ENCODE measurements around the gene SESN2. TPM values are rescaled to one million over a fixed set of nuclear protein-coding genes. Genes with fewer than 3 reads are reported as not detected.

The SESN2 gene
- total and polyA plus RNA-seq, 12 donors, result 2.9 to 19.1 (median 10.0) TPM

GRCh38 chr1:28298438-28298837 lies 39.1 kb downstream of the SESN2 start:
- DNase-seq, result no peak

DNA sequence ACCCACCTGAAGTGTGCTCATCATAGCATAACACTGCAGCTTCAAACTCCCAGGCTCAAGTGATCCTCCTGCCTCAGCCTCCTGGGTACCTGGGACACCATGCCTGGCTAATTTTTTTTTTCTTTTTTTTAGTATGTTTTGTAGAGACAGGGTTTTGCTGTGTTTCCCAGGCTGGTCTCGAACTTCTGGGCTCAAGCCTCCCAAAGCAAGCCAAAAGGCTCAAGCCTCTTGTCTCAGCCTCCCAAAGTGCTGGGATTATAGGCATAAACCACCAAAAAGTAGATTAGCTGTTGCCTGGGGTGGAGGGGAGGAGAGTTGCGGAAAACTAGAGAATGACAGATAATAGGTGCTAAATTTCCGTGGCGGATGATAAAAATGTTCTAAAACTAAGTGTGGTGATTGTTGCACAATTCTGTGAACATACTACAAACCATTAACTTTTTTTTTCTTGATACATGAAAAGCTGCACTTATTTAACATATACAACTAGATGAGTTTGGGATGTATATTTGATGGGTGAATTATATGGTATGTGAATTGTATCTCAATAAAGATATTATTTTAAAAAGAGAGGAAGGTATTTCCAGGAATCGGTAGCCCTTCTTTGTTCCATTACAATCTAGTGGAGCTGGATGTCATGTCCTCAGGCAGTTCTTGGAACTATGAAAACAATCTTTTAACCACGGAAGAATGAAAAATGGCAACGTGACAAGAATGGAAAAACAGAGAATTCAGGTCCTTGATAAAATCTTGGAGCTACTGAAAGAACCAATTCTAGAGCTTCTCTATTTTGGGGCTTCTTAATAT lies 42.3 kb downstream of the SESN2 start:
- no peaks in the 10 kb centered on the region for H3K36me3 ChIP-seq (replicated peaks in 1 of 2)
- DNase-seq, result no peak
- TF ChIP-seq, protein P1, sequence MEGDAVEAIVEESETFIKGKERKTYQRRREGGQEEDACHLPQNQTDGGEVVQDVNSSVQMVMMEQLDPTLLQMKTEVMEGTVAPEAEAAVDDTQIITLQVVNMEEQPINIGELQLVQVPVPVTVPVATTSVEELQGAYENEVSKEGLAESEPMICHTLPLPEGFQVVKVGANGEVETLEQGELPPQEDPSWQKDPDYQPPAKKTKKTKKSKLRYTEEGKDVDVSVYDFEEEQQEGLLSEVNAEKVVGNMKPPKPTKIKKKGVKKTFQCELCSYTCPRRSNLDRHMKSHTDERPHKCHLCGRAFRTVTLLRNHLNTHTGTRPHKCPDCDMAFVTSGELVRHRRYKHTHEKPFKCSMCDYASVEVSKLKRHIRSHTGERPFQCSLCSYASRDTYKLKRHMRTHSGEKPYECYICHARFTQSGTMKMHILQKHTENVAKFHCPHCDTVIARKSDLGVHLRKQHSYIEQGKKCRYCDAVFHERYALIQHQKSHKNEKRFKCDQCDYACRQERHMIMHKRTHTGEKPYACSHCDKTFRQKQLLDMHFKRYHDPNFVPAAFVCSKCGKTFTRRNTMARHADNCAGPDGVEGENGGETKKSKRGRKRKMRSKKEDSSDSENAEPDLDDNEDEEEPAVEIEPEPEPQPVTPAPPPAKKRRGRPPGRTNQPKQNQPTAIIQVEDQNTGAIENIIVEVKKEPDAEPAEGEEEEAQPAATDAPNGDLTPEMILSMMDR (IDR thresholded peaks at IDR 0.05), result no peak
- TF ChIP-seq POLR2A (IDR thresholded peaks at IDR 0.05), result no peak
- H3K4me3 ChIP-seq, result no peak overlapping the region
- 50 to 53% (median 51%) methylated on average over 7 of the region's 7 CpGs for WGBS, 4 donors
- H3K9me3 ChIP-seq (replicated peaks in 1 of 3), result no peaks in the 10 kb centered on the region
- peaks cover 0 to 2% of the 10 kb centered on the region in 2 donors for H3K4me1 ChIP-seq (replicated peaks in 1 of 2)
- no peaks in the 10 kb centered on the region for H3K27me3 ChIP-seq
- H3K27ac ChIP-seq, result no peak overlapping the region
- intact Hi-C loops (cut with DNase I), result no loop called here

More at GRCh38 chr1:28298438-28298837, 39.1 kb downstream of the SESN2 start:
- TF ChIP-seq, protein P1 (IDR thresholded peaks at IDR 0.05), result no peak
- no peak for TF ChIP-seq POLR2A (IDR thresholded peaks at IDR 0.05)
- peaks cover 0 to 3% of the 10 kb centered on the region in 2 donors for H3K4me1 ChIP-seq (replicated peaks in 1 of 2)
- no peak overlapping the region for H3K4me3 ChIP-seq
- no peaks in the 10 kb centered on the region for H3K36me3 ChIP-seq (replicated peaks in 1 of 2)
- H3K27me3 ChIP-seq, result no peaks in the 10 kb centered on the region
- no peak overlapping the region for H3K27ac ChIP-seq
- intact Hi-C loops (cut with DNase I), result no loop called here
- WGBS, 4 donors, result 96 to 100% (median 97%) methylated on average over 2 of the region's 2 CpGs
- H3K9me3 ChIP-seq (replicated peaks in 1 of 3), result no peaks in the 10 kb centered on the region

DNA sequence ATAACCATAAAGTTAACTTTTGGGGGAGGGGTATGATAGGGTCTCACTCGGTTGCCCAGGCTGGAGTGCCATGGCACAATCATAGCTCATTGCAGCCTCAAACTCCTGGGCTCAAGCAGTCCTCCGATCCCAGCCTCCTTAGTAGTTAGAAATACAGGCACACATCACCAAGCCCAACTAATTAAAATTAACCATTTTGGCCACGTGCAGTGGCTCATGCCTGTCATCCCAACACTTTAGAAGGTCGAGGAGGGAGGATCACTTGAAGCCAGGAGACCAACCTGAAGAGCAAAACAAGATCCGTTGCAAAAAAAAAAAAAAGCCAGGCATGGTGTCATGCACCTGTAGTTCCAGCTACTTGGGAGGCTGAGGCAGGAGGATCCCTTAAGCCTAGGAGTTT lies 42.9 kb downstream of the SESN2 start:
- Histone ChIP-seq H3K27me3 (no peaks in the 10 kb centered on the region), H3K4me3 (no peak overlapping the region), H3K27ac (no peak overlapping the region), H3K9me3 (replicated peaks in 1 of 3) (no peaks in the 10 kb centered on the region), H3K4me1 (replicated peaks in 1 of 2) (no peaks in the 10 kb centered on the region), H3K36me3 (replicated peaks in 1 of 2) (no peaks in the 10 kb centered on the region)
- WGBS, 4 donors, result 68 to 78% (median 70%) methylated on average over 5 of the region's 5 CpGs
- no peak for DNase-seq
- intact Hi-C loops (cut with DNase I), result no loop called here
- no peak for TF ChIP-seq POLR2A (IDR thresholded peaks at IDR 0.05)
- TF ChIP-seq, protein P1 (IDR thresholded peaks at IDR 0.05), result no peak

- DNase-seq, result no peak
- intact Hi-C loops (cut with DNase I), result no loop called here
Measured at GRCh38 chr1:28306301-28306949, 47.1 kb downstream of the SESN2 start.

More at GRCh38 chr1:28306301-28306949, 47.1 kb downstream of the SESN2 start:
- no peak for TF ChIP-seq POLR2A (IDR thresholded peaks at IDR 0.05)
- TF ChIP-seq, protein P1 (IDR thresholded peaks at IDR 0.05), result no peak
- Histone ChIP-seq H3K4me1 (replicated peaks in 1 of 2) (no peaks in the 10 kb centered on the region), H3K27me3 (no peaks in the 10 kb centered on the region), H3K27ac (no peak overlapping the region), H3K4me3 (no peak overlapping the region), H3K36me3 (replicated peaks in 1 of 2) (no peaks in the 10 kb centered on the region), H3K9me3 (replicated peaks in 1 of 3) (no peaks in the 10 kb centered on the region)
- 42 to 75% (median 53%) methylated on average over 2 of the region's 2 CpGs for WGBS, 4 donors
